ENCODE data around the gene GLI3.

GRCh38 chr7:42006801-42007513, 230.1 kb downstream of the GLI3 start:
- TF ChIP-seq IRF2 (CRISPR knock-in tag; IDR thresholded peaks at IDR 0.05; ENCODE audit: borderline replicate concordance, low read depth) (no peak), NR2C2 (CRISPR knock-in tag; IDR thresholded peaks at IDR 0.05) (no peak), CTCF (IDR thresholded peaks at IDR 0.05) (no peak), NR1H2 (CRISPR knock-in tag; IDR thresholded peaks at IDR 0.05) (no peak), ELF4 (CRISPR knock-in tag; IDR thresholded peaks at IDR 0.05; ENCODE audit: low read depth) (no peak), HMGA2 (CRISPR knock-in tag; IDR thresholded peaks at IDR 0.05) (no peak), JUN (CRISPR knock-in tag; IDR thresholded peaks at IDR 0.05) (no peak), TCF7 (CRISPR knock-in tag; IDR thresholded peaks at IDR 0.05; ENCODE audit: low read depth) (no peak), ATF6 (CRISPR knock-in tag; IDR thresholded peaks at IDR 0.05) (no peak)

All from WTC11 (cell line).